ENCODE data around the gene MAPK8IP3.
"Not testable (repeated sequence)": the region's sequence is repeated elsewhere in the genome, so short reads cannot be mapped to it uniquely, and the experiment has no call there.

Gene MAPK8IP3

DNA sequence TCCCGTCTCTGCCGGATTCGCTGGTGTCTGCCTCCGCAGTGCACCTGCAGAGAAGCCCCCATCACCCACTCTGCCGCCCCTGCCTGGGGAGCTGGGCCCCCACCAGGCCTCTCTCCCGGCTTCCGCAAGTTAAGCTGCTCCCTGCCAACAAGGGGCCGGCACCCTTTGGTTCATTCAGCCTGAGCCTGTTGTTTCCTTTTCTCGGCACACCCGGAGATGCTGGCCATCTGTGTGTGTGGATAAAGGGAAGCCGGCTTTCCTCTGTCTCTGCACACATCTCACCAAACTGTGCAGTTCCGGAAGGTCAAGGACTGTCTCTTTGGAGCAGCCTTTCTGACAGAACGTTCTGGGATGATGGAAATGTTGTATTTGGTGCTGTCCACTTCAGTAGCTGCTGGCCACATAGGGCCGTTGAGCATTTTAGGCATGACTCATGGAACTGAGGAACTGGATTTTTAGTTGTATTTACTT lies 6.8 kb downstream of the MAPK8IP3 start:
- H3K36me3 ChIP-seq (replicated peaks; ENCODE audit: low read depth, low read length): peaks cover 6% of the 10 kb centered on the region
- no peak overlapping the region for H3K9ac ChIP-seq (ENCODE audit: low read length)
- H3K79me2 ChIP-seq (ENCODE audit: low read length): peaks cover 66% of the 10 kb centered on the region
- no peaks in the 10 kb centered on the region for H3K9me3 ChIP-seq (ENCODE audit: insufficient read depth, low read length)
- H3K27me3 ChIP-seq (ENCODE audit: low read depth, low read length): no peaks in the 10 kb centered on the region
- H3K4me2 ChIP-seq (ENCODE audit: low read length): no peak overlapping the region
- H2AFZ ChIP-seq (ENCODE audit: low read depth, low read length): no peak overlapping the region
- peaks cover 36% of the 10 kb centered on the region for H4K20me1 ChIP-seq (ENCODE audit: insufficient read depth, low read length)
- H3K4me1 ChIP-seq (ENCODE audit: low read length): peaks cover 6% of the 10 kb centered on the region
- H3K27ac ChIP-seq (ENCODE audit: low read length): no peak overlapping the region
- H3K4me3 ChIP-seq (ENCODE audit: low read length): no peak overlapping the region
- TF ChIP-seq, protein P1, sequence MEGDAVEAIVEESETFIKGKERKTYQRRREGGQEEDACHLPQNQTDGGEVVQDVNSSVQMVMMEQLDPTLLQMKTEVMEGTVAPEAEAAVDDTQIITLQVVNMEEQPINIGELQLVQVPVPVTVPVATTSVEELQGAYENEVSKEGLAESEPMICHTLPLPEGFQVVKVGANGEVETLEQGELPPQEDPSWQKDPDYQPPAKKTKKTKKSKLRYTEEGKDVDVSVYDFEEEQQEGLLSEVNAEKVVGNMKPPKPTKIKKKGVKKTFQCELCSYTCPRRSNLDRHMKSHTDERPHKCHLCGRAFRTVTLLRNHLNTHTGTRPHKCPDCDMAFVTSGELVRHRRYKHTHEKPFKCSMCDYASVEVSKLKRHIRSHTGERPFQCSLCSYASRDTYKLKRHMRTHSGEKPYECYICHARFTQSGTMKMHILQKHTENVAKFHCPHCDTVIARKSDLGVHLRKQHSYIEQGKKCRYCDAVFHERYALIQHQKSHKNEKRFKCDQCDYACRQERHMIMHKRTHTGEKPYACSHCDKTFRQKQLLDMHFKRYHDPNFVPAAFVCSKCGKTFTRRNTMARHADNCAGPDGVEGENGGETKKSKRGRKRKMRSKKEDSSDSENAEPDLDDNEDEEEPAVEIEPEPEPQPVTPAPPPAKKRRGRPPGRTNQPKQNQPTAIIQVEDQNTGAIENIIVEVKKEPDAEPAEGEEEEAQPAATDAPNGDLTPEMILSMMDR (IDR thresholded peaks at IDR 0.05; ENCODE audit: low read depth, low read length): no peak
- TF ChIP-seq EZH2phosphoT487 (IDR thresholded peaks at IDR 0.05; ENCODE audit: low read depth): no peak

DNA sequence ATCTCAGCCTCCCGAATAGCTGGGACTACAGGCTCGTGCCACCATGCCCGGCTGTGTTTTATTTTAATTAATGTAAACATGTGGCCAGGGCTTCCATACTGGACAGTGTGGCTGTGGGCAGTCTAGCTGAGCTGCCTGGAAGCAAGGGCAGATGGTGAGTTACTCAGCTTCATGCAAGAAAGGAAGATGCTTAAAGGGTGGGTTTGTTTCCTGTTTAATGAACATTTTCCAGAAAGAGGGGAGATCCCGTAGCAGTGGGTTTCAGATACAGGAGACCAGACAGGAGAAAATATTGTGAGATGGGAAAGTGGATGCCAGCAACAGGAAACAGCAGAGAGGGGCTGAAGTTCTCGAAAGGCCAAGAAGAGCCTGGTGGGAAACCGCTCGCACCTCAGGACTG lies 7.3 kb downstream of the MAPK8IP3 start:
- no peak overlapping the region for H3K9ac ChIP-seq (ENCODE audit: low read length)
- H3K27ac ChIP-seq (ENCODE audit: low read length): no peak overlapping the region
- H3K9me3 ChIP-seq (ENCODE audit: insufficient read depth, low read length): no peaks in the 10 kb centered on the region
- TF ChIP-seq EZH2phosphoT487 (IDR thresholded peaks at IDR 0.05; ENCODE audit: low read depth): no peak
- TF ChIP-seq, protein P1 (IDR thresholded peaks at IDR 0.05; ENCODE audit: low read depth, low read length): no peak
- H3K36me3 ChIP-seq (replicated peaks; ENCODE audit: low read depth, low read length): peaks cover 1% of the 10 kb centered on the region
- no peak overlapping the region for H2AFZ ChIP-seq (ENCODE audit: low read depth, low read length)
- no peaks in the 10 kb centered on the region for H3K27me3 ChIP-seq (ENCODE audit: low read depth, low read length)
- H3K4me3 ChIP-seq (ENCODE audit: low read length): no peak overlapping the region
- H3K79me2 ChIP-seq (ENCODE audit: low read length): peaks cover 61% of the 10 kb centered on the region
- H3K4me2 ChIP-seq (ENCODE audit: low read length): no peak overlapping the region
- peaks cover 6% of the 10 kb centered on the region for H3K4me1 ChIP-seq (ENCODE audit: low read length)
- H4K20me1 ChIP-seq (ENCODE audit: insufficient read depth, low read length): peaks cover 31% of the 10 kb centered on the region

DNA sequence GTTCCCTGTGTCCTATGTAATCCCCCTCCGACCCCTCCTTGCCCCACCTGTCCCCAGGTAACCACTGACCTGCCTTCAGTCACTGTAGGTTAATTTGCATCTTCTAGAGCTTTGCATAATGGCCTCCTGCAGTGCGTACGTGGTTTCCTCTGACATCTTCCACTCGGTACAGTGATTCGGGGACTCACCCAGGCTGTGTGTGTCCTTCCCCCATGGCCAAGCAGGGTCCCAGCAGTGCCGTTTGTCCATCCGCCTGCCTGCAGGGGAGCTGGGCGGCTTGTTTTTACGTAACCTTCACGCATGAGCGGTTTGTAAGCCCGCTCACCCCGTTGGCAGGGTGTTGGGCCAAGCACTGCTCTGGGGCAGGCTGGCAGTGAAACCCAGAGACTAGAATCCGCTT lies 7.9 kb downstream of the MAPK8IP3 start:
- no peak overlapping the region for H3K4me3 ChIP-seq (ENCODE audit: low read length)
- H4K20me1 ChIP-seq (ENCODE audit: insufficient read depth, low read length): peaks cover 29% of the 10 kb centered on the region
- no peaks in the 10 kb centered on the region for H3K27me3 ChIP-seq (ENCODE audit: low read depth, low read length)
- no peaks in the 10 kb centered on the region for H3K36me3 ChIP-seq (replicated peaks; ENCODE audit: low read depth, low read length)
- no peak overlapping the region for H3K4me2 ChIP-seq (ENCODE audit: low read length)
- no peaks in the 10 kb centered on the region for H3K9me3 ChIP-seq (ENCODE audit: insufficient read depth, low read length)
- no peak overlapping the region for H3K27ac ChIP-seq (ENCODE audit: low read length)
- peaks cover 6% of the 10 kb centered on the region for H3K4me1 ChIP-seq (ENCODE audit: low read length)
- H3K9ac ChIP-seq (ENCODE audit: low read length): no peak overlapping the region
- H3K79me2 ChIP-seq (ENCODE audit: low read length): peaks cover 55% of the 10 kb centered on the region
- TF ChIP-seq, protein P1 (IDR thresholded peaks at IDR 0.05; ENCODE audit: low read depth, low read length): no peak
- no peak for TF ChIP-seq EZH2phosphoT487 (IDR thresholded peaks at IDR 0.05; ENCODE audit: low read depth)
- H2AFZ ChIP-seq (ENCODE audit: low read depth, low read length): no peak overlapping the region

DNA sequence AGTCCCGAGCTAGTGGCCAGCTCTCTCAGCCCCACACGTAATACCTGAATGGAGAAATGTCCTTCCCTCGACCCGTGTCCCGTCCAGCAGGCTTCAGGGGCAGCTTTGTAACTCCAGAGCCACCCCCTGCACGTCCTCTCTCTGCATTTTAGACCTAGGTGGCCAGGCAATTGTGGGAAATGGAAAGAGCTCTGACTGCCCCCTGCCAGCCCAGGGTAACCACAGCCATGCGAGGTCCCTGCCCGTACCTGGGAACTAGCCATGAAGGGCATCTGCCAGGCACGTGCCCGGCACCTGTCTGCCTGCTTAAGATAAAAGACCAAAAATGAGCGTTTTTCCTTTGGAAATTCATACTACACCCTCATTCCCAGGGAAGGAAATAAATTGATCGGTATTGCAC lies 9.2 kb downstream of the MAPK8IP3 start:
- Histone ChIP-seq H3K36me3 (replicated peaks; ENCODE audit: low read depth, low read length) (no peaks in the 10 kb centered on the region), H3K9ac (ENCODE audit: low read length) (no peak overlapping the region), H3K4me2 (ENCODE audit: low read length) (no peak overlapping the region), H2AFZ (ENCODE audit: low read depth, low read length) (no peak overlapping the region), H3K9me3 (ENCODE audit: insufficient read depth, low read length) (no peaks in the 10 kb centered on the region), H3K4me1 (ENCODE audit: low read length) (peaks cover 6% of the 10 kb centered on the region), H3K27ac (ENCODE audit: low read length) (no peak overlapping the region), H4K20me1 (ENCODE audit: insufficient read depth, low read length) (peaks cover 29% of the 10 kb centered on the region), H3K79me2 (ENCODE audit: low read length) (peaks cover 42% of the 10 kb centered on the region), H3K27me3 (ENCODE audit: low read depth, low read length) (no peaks in the 10 kb centered on the region), H3K4me3 (ENCODE audit: low read length) (no peak overlapping the region)
- no peak for TF ChIP-seq EZH2phosphoT487 (IDR thresholded peaks at IDR 0.05; ENCODE audit: low read depth)
- TF ChIP-seq, protein P1 (IDR thresholded peaks at IDR 0.05; ENCODE audit: low read depth, low read length): no peak

DNA sequence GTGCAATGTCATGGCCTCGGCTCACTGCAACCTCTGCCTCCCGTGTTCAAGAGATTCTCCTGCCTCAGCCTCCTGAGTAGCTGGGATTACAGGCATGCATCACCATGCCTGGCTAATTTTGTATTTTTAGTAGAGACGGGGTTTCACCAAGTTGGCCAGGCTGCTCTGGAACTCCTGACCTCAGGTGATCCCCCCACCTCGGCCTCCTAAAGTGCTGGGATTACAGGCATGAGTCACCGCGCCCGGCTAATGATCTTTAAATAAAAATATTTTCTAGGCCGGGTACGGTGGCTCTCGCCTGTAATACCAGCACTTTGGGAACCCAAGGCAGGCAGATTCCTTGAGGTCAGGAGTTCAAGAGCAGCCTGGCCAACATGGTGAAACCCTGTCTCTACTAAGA lies 12.2 kb downstream of the MAPK8IP3 start:
- not testable (repeated sequence) for H3K4me3 ChIP-seq (ENCODE audit: low read length); H3K27ac ChIP-seq (ENCODE audit: low read length); H3K4me2 ChIP-seq (ENCODE audit: low read length); H3K27me3 ChIP-seq (ENCODE audit: low read depth, low read length); H3K9ac ChIP-seq (ENCODE audit: low read length); H2AFZ ChIP-seq (ENCODE audit: low read depth, low read length); H3K9me3 ChIP-seq (ENCODE audit: insufficient read depth, low read length); H3K36me3 ChIP-seq (replicated peaks; ENCODE audit: low read depth, low read length)
- Histone ChIP-seq H3K79me2 (ENCODE audit: low read length) (peaks cover 27% of the 10 kb centered on the region), H3K4me1 (ENCODE audit: low read length) (peaks cover 16% of the 10 kb centered on the region), H4K20me1 (ENCODE audit: insufficient read depth, low read length) (peaks cover 34% of the 10 kb centered on the region)

DNA sequence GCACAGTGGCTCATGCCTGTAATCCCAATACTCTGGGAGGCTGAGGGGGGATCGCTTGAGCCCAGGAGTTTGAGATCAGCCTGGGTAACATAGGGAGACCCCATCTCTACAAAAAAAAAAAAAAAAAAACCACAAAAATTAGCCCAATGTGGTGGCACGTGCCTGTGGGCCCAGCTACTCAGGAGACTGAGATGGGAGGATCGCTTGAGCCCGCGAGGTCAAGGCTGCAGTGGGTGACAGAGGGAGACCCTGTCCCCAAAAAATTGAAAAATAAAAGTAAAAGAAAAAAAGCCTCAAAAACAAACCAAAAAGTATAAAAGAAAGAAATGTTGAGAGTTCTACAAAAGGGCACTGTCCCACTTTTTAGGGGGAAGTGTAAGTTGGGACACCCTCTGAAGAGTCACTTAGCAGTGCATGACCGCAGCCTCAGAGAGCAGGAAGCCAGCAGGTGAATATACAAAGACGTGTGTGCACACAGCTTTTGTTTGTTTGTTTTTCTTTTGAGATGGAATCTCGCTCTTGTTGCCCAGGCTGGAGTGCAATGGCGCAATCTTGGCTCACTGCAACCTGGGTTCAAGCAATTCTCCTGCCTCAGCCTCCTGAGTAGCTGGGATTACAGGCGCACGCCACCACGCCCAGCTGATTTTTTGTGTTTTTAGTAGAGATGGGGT lies 13.7 kb downstream of the MAPK8IP3 start:
- not testable (repeated sequence) for H3K27ac ChIP-seq (ENCODE audit: low read length); H3K4me3 ChIP-seq (ENCODE audit: low read length); H3K27me3 ChIP-seq (ENCODE audit: low read depth, low read length); H2AFZ ChIP-seq (ENCODE audit: low read depth, low read length); H3K4me2 ChIP-seq (ENCODE audit: low read length); H3K9me3 ChIP-seq (ENCODE audit: insufficient read depth, low read length); H3K36me3 ChIP-seq (replicated peaks; ENCODE audit: low read depth, low read length); H3K9ac ChIP-seq (ENCODE audit: low read length)
- H3K4me1 ChIP-seq (ENCODE audit: low read length): peaks cover 19% of the 10 kb centered on the region
- peaks cover 18% of the 10 kb centered on the region for H3K79me2 ChIP-seq (ENCODE audit: low read length)
- H4K20me1 ChIP-seq (ENCODE audit: insufficient read depth, low read length): peaks cover 33% of the 10 kb centered on the region
